Heart right ventricle (tissue), 16 donors: ENCODE measurements around the gene KRT9. TPM values are rescaled to one million over a fixed set of nuclear protein-coding genes. Genes with fewer than 3 reads are reported as not detected.

ENCODE experiments used
- ATAC-seq, 8 donors: fragments of 200-7000 bp; cut with Tn5 transposase; one replicate each; pipeline ENCODE4 v1.9.1; 2020; ENCODE audit warnings: mild to moderate bottlenecking in 8 of 8, moderate library complexity in 8 of 8, moderate number of reproducible peaks in 1 of 8
- DNase-seq, 2 donors: peaks; one replicate each; pipeline ENCODE4 v3.0.0-alpha.2; 2020
- H3K27ac ChIP-seq, 10 donors: fragments of 200-600 bp; sonication (generic) in 2 of 10; one replicate each; pipeline versions ENCODE4 v1.5.0 to v1.8.0; 2020 to 2022; ENCODE audit warnings: mild to moderate bottlenecking in 3 of 10
- H3K27me3 ChIP-seq, 7 donors: fragments of 200-600 bp; one replicate each; pipeline ENCODE4 v1.8.0; 2021 to 2022; ENCODE audit warnings: mild to moderate bottlenecking in 2 of 7
- H3K36me3 ChIP-seq, 9 donors: fragments of 200-600 bp; sonication (generic) in 1 of 9; one replicate each; pipeline versions ENCODE4 v1.5.0 to v1.8.0; 2020 to 2022; ENCODE audit warnings: mild to moderate bottlenecking in 2 of 9
- H3K4me1 ChIP-seq, 9 donors: fragments of 200-600 bp; sonication (generic) in 1 of 9; one replicate each; pipeline versions ENCODE4 v1.5.0 to v1.8.0; 2020 to 2022; ENCODE audit warnings: mild to moderate bottlenecking in 4 of 9
- H3K4me3 ChIP-seq, 10 donors: fragments of 200-600 bp; sonication (generic) in 2 of 10; one replicate each; pipeline versions ENCODE4 v1.5.0 to v1.8.0; 2020 to 2022; ENCODE audit warnings: mild to moderate bottlenecking in 7 of 10, moderate library complexity in 2 of 10
- H3K9me3 ChIP-seq, 11 donors: fragments of 200-600 bp in 10 of 11; sonication (generic) in 2 of 11; one replicate each; pipeline versions ENCODE4 v1.5.0 to v1.8.0; 2013 to 2022; ENCODE audit warnings: mild to moderate bottlenecking in 2 of 11, control low read depth in 1 of 11, moderate library complexity in 1 of 11
- WGBS, 2 donors: extraction: QIAGEN DNeasy Blood & Tissue Kit; methylation state at CpG; one replicate each; pipeline ENCODE4 v1.1.7; 2013; ENCODE audit warnings: inconsistent platforms in 1 of 2; 5-methylcytosine and 5-hydroxymethylcytosine counted together
- intact Hi-C, 10 donors: fragments of 100-400 bp; cut with DNase I; formaldehyde crosslinking; loops; one replicate each; pipeline versions ENCODE4 v1.11.1 to v1.14.2; 2022
- polyA plus RNA-seq, 2 donors: library from polyadenylated mRNA; stranded (reverse); fragments of 200-250 nt; gene quantifications; one replicate each; pipeline ENCODE4 v1.2.3, GENCODE V29; 2013
- total RNA-seq, 10 donors: library from RNA; stranded (reverse); fragmentation: NEBNext Ultra II Directional in 3 of 10; extraction: Animal tissue kit (Norgen Biotek cat#: 25700) in 3 of 10; gene quantifications; one replicate each; pipeline versions ENCODE4 v1.2.1 to v1.2.4, GENCODE V29; 2021 to 2023
- TF ChIP-seq, protein P1 (sequence below), 9 donors: fragments of 200-600 bp; sonication (generic) in 2 of 9; IDR thresholded peaks; one replicate each; pipeline versions ENCODE4 v1.5.0 to v1.8.0; 2021 to 2022; ENCODE audit warnings: antibody characterized with exemption in 9 of 9, mild to moderate bottlenecking in 5 of 9, moderate library complexity in 1 of 9
- donor health status: Arrhythmogenic right ventricular cardiomyopathy.
- donor health status: ischemic (EF 13 %, LVEDD 7.1; RV severe dilation, severe dysfunction).
- donor health status: healthy with polysubstance abuse.
- donor health status: DM: no; HTN: yes; CAD: no.
- donor health status: DM: no; HTN: no; CAD: no.
- donor health status: ischemic (EF 25% LVEDD 6.9; RV normal size, moderate dysfunction).
- donor health status: ischemic (EF 25% LVEDD 5.7; RV mildly dilated, moderate dysfunction).
- donor health status: healthy.
- donor health status: DM: yes; HTN: yes; CAD: no.
- donor health status: Ischemic cardiomyopathy.
- donor health status: ischemic (EF 35%, LVEDD 5.7; RV mildly dilated, moderate dysfunction).
- donor health status: nonischemic (EF 11% LVEDD 7.7; RV severe dilation, severe dysfunction).
- donor health status: DM: yes; HTN: yes; CAD: no.
- donor health status: PGD.
- donor health status: ischemic (EF 29% LVEDD 5.4; RV normal size, mild dysfunction).
- donor health status: nonischemic (EF 23%, LVEDD 6.1; RV moderate dilation, normal function).

KRT9 gene
- total and polyA plus RNA-seq, 12 donors, result not detected

DNA sequence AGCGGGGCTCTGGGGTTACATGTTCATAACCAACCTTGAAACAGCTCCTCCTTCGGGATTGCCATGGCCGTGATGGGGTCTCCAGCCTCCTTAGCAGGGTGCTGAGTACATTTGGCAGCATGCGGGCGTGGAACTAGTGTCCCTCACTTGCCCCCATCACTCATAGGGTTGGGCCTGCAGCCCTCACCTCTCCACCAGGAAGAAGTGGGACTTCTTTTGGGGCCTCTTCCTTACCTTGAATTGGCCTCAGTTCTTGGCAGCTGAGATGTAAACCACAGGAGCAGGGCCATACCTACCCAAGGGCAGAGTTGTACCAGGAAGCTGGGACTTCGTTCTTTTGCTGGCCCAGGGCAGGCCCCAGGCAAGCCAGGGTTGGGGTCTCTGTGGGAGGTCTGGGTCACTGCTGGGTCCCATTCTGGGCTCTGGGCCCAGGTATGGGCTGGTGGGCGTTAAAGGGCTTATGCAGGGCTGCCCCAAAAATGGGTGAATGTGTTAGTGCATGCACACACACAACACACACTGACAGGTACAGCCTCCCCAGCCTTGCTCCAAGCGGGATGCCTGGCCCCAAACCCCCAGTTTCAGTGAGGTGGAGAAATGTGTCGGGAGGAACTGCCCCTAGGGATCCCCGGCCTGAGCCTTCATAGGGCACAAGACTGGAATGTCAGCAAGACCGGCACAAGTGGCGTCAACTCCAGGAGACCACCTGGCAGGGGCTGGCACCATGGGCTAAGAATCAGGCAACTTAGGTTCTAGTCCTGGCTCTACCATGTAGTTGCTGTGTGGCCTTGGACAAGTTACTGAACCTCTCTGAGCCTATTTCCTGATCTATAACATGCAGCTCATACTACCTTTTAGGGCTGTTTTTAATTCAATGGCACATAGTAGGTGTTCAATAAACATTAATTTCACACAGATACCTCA lies 49.3 kb downstream of the KRT9 start:
- WGBS, 2 donors, result 88 to 90% methylated on average over 12 of the region's 12 CpGs
- no peak overlapping the region for H3K4me3 ChIP-seq
- H3K9me3 ChIP-seq, result no peaks in the 10 kb centered on the region
- H3K4me1 ChIP-seq, result peaks cover 0 to 7% (median 0%) of the 10 kb centered on the region in 9 donors
- no peak overlapping the region for H3K27ac ChIP-seq
- intact Hi-C loops, result no loop called here
- no peak for DNase-seq
- H3K27me3 ChIP-seq, result peaks cover 0 to 68% (median 62%) of the 10 kb centered on the region in 7 donors
- no peak for ATAC-seq
- TF ChIP-seq, protein P1, sequence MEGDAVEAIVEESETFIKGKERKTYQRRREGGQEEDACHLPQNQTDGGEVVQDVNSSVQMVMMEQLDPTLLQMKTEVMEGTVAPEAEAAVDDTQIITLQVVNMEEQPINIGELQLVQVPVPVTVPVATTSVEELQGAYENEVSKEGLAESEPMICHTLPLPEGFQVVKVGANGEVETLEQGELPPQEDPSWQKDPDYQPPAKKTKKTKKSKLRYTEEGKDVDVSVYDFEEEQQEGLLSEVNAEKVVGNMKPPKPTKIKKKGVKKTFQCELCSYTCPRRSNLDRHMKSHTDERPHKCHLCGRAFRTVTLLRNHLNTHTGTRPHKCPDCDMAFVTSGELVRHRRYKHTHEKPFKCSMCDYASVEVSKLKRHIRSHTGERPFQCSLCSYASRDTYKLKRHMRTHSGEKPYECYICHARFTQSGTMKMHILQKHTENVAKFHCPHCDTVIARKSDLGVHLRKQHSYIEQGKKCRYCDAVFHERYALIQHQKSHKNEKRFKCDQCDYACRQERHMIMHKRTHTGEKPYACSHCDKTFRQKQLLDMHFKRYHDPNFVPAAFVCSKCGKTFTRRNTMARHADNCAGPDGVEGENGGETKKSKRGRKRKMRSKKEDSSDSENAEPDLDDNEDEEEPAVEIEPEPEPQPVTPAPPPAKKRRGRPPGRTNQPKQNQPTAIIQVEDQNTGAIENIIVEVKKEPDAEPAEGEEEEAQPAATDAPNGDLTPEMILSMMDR (IDR thresholded peaks at IDR 0.05), result no peak
- no peaks in the 10 kb centered on the region for H3K36me3 ChIP-seq

DNA sequence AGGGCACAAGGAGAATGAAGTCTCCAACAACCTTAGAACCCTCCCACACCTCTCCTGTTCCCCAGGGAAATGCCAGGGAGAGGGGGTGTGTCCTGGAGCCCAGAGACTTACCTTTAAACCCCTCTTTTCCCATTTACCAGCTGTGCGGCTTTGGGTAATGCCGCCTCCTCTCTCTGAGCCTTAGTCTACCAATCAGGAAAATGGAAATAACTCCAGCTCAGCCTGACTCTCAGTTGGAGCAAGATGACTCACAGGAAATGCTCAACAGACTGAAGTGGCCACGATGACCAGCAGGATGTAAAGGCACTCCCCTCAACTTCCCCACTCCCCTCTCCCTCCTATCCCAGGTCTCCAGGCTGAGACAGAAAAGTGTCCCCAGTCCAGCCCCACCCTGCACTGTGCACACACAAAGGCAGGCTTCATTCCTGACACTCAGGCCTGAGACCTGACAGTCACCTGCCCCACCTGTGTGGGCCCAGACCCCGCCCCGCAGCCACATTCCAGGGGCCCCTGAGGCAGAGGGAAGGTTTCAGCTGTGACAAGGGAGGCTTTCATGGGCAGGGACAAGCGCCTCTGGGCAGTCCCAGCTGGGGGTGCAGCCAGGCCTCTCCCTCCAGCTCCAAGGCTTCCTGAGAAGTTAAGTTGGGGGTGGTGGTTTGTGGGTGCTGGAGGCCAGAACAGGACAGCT lies 50.1 kb downstream of the KRT9 start:
- intact Hi-C loops, result no loop called here
- DNase-seq (no peak), ATAC-seq (peak in 1 of 8 donors; percentile 8)
- WGBS, 2 donors, result 72 to 74% methylated on average over 6 of the region's 6 CpGs
- H3K4me3 ChIP-seq, result no peak overlapping the region
- peaks cover 0 to 65% (median 56%) of the 10 kb centered on the region in 7 donors for H3K27me3 ChIP-seq
- no peak overlapping the region for H3K27ac ChIP-seq
- H3K36me3 ChIP-seq, result no peaks in the 10 kb centered on the region
- no peaks in the 10 kb centered on the region for H3K9me3 ChIP-seq
- TF ChIP-seq, protein P1 (IDR thresholded peaks at IDR 0.05), result no peak
- H3K4me1 ChIP-seq, result peaks cover 0 to 4% (median 0%) of the 10 kb centered on the region in 9 donors

DNA sequence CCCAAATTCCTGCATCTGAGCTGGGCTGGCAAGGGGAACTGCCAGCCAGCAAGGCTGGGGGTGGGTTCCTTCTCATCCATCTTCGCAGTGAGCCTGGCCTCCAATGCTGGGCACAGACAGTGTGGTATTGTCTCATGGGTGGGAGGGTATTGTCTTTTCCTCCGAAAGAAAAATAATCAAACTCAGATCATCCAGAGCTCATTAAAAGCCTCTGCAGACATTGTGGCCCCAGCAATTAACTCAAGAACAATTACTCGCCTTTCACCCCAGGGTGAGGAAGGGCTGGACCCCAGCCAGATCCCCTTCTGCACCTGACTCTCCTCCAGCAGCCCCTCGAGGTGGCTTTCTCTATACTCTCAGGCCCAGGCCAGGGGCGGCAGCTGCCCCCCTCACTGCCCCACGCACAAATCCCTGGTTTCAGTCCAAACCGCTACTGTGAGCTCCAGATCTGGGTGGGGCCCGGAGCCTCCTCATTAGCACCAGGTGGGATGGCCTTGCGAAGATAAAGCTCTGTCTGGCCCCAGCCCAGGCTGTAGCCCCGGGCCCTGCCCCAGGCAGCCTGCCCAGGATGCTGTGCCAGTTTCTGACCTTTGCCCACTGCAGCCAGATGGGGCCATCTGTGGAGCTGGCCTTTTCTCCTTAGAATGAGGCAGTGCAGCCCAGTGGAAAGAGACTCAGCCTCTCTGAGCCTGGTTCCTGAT lies 50.9 kb downstream of the KRT9 start:
- 45 to 55% methylated on average over 10 of the region's 10 CpGs for WGBS, 2 donors
- peaks cover 0 to 4% (median 0%) of the 10 kb centered on the region in 9 donors for H3K4me1 ChIP-seq
- ATAC-seq (no peak), DNase-seq (no peak)
- H3K27ac ChIP-seq, result no peak overlapping the region
- intact Hi-C loops, result no loop called here
- H3K36me3 ChIP-seq, result no peaks in the 10 kb centered on the region
- peaks cover 0 to 67% (median 51%) of the 10 kb centered on the region in 7 donors for H3K27me3 ChIP-seq
- TF ChIP-seq, protein P1 (IDR thresholded peaks at IDR 0.05), result no peak
- no peaks in the 10 kb centered on the region for H3K9me3 ChIP-seq
- H3K4me3 ChIP-seq, result no peak overlapping the region
